Stimulated activated effector memory CD8-positive, alpha-beta T cell treated with anti-CD3 and anti-CD28 coated beads, Interleukin-12 subunit alpha, Interleukin-12 subunit beta, amount 100 ng/mL, for 72 hours (primary cell): Measurements from ENCODE around the gene EIF1AD.
A peak's percentile ranks its signal among the peaks of the same experiment; 100 is the strongest.

Source experiments
- ATAC-seq: fragments of 150-1000 bp; cut with Tn5 transposase; 2 replicates; pipeline ENCODE4 v1.10.0; 2021
- DNase-seq, 2 donors: peaks; one replicate each; pipeline ENCODE4 v3.0.0; 2021 to 2022; ENCODE audit warnings: low spot score in 2 of 2
- H3K27ac Mint-ChIP-seq: one replicate; pipeline ENCODE4 v1.8.0; 2022; ENCODE audit warnings: mild to moderate bottlenecking, mixed read lengths
- H3K36me3 Mint-ChIP-seq: one replicate; pipeline ENCODE4 v1.8.0; 2022; ENCODE audit warnings: mild to moderate bottlenecking, mixed read lengths
- H3K4me1 Mint-ChIP-seq: one replicate; pipeline ENCODE4 v1.8.0; 2022; ENCODE audit warnings: mixed read lengths
- H3K4me3 Mint-ChIP-seq: one replicate; pipeline ENCODE4 v1.8.0; 2022; ENCODE audit warnings: mild to moderate bottlenecking, mixed read lengths
- H3K9me3 Mint-ChIP-seq: one replicate; pipeline ENCODE4 v1.8.0; 2022; ENCODE audit warnings: mixed read lengths

EIF1AD gene

DNA sequence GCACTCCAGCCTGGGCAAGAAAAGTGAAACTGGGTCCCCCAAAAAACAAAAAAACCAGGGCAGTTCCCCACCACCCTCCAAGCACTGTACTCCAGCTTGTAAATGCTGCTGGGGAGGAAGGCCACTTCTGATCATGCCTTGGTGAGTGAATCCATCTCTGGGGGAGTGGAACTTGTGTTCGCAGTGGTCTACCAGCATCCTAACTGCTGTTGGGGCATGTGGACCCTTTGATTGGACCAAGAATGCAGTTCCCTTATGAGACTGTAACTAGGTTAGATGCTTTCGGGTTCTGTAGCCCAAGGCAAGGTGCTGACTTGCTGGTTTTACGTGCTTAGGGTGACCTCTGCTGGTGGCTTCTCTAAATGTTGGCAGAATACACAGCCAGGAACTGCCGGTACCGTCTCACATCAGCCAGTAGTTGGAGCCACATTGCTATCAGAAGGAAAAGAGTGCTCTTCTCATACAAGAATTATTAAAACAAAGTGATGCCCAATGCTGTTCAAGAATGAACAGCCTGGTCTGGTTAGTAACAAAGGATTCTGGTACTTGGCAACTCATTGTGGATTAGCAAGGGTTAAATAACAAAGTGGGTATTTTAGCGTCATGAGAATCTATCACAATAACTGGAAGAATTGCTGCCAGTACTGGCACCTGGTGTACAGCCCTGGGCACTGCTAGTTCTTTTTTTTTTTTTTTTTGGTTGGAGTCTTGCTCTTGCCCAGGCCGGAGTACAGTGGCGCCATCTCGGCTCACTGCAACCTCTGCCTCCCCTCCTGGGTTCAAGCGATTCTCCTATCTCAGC is 13.0 kb downstream of the EIF1AD start:
- Mint-ChIP-seq H3K4me3 (no peak overlapping the region), H3K27ac (no peak overlapping the region), H3K36me3 (peaks cover 10% of the 10 kb centered on the region), H3K9me3 (no peaks in the 10 kb centered on the region), H3K4me1 (peaks cover 6% of the 10 kb centered on the region)
- ATAC-seq, result peak; percentile 99
- peak; percentile 85 to 94 for DNase-seq

GRCh38 chr11:65987336-65987735 is 14.6 kb downstream of the EIF1AD start:
- Mint-ChIP-seq H3K27ac (no peak overlapping the region), H3K4me1 (peaks cover 6% of the 10 kb centered on the region), H3K9me3 (no peaks in the 10 kb centered on the region), H3K4me3 (no peak overlapping the region), H3K36me3 (peaks cover 10% of the 10 kb centered on the region)
- DNase-seq (no peak), ATAC-seq (no peak)

DNA sequence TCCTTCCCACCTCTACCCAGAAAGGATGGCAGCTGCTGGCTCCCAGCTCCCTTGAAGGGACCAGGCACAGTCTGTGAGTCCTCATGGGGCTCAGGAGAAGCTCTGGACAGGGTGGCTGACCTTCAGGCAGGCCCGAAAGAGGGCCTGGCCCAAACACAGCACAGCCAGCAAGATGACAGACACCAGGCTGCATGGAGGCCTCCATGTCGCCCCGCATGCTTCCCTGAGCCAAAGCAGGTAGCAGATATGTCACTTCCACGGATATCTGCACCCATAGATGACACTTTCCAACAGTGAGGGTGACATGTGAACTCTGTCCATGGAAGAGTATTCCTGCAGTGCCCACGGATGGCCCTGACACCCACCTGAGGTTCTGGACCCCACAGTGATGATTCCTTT is 18.4 kb downstream of the EIF1AD start:
- Mint-ChIP-seq H3K27ac (no peak overlapping the region), H3K36me3 (peaks cover 20% of the 10 kb centered on the region), H3K4me1 (no peaks in the 10 kb centered on the region), H3K9me3 (no peaks in the 10 kb centered on the region), H3K4me3 (no peak overlapping the region)
- ATAC-seq (no peak), DNase-seq (no peak)

- Mint-ChIP-seq H3K9me3 (no peaks in the 10 kb centered on the region), H3K27ac (no peak overlapping the region), H3K4me3 (no peak overlapping the region), H3K36me3 (peaks cover 25% of the 10 kb centered on the region), H3K4me1 (no peaks in the 10 kb centered on the region)
- DNase-seq (no peak), ATAC-seq (no peak)
Observed at GRCh38 chr11:65982824-65983588, 19.0 kb downstream of the EIF1AD start.

DNA sequence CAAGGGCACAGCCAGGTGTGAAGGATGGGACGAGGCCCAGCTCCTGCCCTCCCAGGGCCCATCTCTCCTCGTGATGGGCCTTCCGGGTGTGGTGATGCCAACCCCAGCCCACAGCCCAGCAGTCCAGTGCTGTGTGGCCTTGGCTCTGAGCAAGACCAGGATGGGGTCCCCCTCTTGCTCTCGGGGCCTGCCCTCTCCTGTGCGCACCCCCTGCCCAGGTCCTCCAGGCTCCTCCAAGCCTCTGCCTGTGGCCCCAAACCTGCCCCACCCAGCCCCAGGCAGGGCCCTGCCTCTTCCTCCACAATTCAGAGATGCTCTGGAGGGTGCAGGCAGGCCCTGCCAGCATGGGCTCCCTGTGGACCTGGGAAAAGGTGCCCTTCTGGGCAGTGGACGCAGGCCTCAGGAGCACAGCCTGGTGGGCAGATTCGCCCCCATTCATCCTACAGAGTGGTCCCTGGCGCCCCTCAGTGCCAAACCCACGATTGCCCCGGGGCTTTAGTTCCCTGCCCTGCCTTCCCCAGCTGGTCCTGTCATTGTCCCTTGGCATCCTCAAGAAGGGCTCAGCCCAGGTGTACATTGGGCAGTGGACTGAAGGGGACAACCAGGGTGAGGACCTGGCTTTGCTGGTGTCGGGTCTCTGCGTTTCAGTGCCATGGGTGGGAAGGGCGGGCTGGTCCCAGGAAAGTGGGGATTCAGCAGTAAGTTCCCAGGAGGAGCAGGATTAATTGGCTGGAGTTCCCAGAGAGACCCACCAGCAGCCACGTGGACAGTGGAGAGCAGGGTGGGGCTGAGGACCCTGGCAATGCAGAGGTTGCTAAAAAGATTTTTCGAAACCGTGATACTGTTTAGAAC is 19.8 kb downstream of the EIF1AD start:
- no peaks in the 10 kb centered on the region for H3K9me3 Mint-ChIP-seq
- no peaks in the 10 kb centered on the region for H3K4me1 Mint-ChIP-seq
- peak; percentile 20 for ATAC-seq
- H3K4me3 Mint-ChIP-seq, result no peak overlapping the region
- peaks cover 27% of the 10 kb centered on the region for H3K36me3 Mint-ChIP-seq
- DNase-seq, result no peak
- no peak overlapping the region for H3K27ac Mint-ChIP-seq

DNA sequence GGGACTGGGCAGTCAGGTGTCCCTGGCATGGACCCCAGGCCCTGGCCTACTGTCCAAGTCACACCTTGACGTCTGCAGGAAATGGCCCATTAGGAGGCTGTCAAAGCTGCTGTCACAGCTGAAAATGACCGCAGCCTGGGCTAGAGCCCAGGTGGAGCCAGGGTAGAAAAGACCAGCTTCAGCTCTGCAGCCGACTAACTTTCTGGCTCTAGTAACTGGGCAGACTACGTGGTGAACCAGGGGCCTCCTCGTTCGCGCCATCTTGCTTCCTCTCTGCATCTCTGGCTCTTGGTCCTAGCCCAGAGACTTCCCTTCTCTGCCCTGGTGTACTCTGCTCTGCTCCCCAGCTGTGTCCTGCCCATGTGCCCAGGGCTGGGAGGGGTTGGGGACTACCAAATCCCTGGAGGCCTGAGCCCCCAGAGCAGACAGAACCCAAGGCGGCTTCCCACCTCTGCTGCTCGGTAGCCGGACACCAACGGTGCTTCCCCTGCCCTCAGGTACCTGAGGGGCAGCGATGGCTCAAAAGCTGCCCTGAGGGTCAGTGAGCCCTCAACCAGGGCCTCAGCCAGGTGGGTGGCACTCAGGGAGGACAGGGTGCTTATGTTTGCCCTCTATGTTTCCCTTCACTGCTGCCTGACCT is 20.7 kb downstream of the EIF1AD start:
- Mint-ChIP-seq H3K36me3 (peaks cover 37% of the 10 kb centered on the region), H3K9me3 (no peaks in the 10 kb centered on the region), H3K4me1 (peaks cover 3% of the 10 kb centered on the region), H3K4me3 (no peak overlapping the region), H3K27ac (peak overlapping the region; percentile 37)
- ATAC-seq, result no peak
- DNase-seq, result no peak

- Mint-ChIP-seq H3K4me3 (no peak overlapping the region), H3K27ac (no peak overlapping the region), H3K9me3 (no peaks in the 10 kb centered on the region), H3K4me1 (peaks cover 13% of the 10 kb centered on the region), H3K36me3 (peaks cover 56% of the 10 kb centered on the region)
- no peak for ATAC-seq
- DNase-seq, result no peak
Observed at GRCh38 chr11:65979261-65979759, 22.6 kb downstream of the EIF1AD start.

- Mint-ChIP-seq H3K4me1 (peaks cover 13% of the 10 kb centered on the region), H3K9me3 (no peaks in the 10 kb centered on the region), H3K4me3 (no peak overlapping the region), H3K27ac (no peak overlapping the region), H3K36me3 (peaks cover 63% of the 10 kb centered on the region)
- ATAC-seq (no peak), DNase-seq (no peak)
Observed at GRCh38 chr11:65978391-65979238, 23.3 kb downstream of the EIF1AD start.

DNA sequence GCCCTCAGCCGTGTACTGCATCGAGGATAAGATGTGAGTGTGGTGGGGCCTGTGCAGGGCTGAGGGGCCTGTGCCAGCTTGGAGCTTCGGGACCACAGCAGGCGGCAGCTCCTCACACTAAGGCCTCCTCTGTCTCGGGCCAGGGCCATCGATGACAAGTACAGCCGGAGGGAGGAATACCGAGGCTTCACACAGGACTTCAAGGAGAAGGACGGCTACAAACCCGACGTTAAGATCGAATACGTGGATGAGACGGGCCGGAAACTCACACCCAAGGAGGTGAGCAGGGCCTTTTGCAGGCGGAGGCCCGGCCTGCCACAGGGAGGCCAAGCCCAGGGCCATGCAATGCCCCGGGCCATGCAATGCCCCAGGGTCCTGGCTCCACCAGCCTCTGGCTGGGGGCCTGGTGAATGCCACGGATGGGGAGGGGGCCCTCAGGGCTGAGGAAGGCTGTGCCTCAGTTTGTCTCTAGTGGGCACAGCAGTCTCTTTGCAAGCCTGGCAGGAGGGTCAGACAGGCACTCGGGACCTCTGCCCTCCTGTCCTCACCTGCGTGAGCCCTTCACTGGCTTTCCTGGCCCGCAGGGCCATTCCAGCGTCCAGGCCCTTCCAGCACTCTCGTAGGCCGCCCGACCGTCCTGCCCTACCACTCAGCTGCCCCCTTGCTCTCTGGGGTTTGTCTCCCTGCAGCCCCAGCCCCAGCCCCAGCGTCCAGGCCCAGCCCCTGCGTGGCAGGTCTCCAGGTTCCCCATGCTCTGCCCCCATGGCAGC is 24.2 kb downstream of the EIF1AD start:
- H3K9me3 Mint-ChIP-seq, result no peaks in the 10 kb centered on the region
- DNase-seq (no peak), ATAC-seq (no peak)
- peaks cover 13% of the 10 kb centered on the region for H3K4me1 Mint-ChIP-seq
- H3K36me3 Mint-ChIP-seq, result peaks cover 71% of the 10 kb centered on the region
- no peak overlapping the region for H3K4me3 Mint-ChIP-seq
- H3K27ac Mint-ChIP-seq, result peak overlapping the region; percentile 81

GRCh38 chr11:65976216-65977176 is 25.5 kb downstream of the EIF1AD start:
- Mint-ChIP-seq H3K9me3 (no peaks in the 10 kb centered on the region), H3K36me3 (peaks cover 82% of the 10 kb centered on the region), H3K4me1 (peaks cover 13% of the 10 kb centered on the region), H3K27ac (peak overlapping the region; percentile 81), H3K4me3 (no peak overlapping the region)
- no peak for DNase-seq
- no peak for ATAC-seq

GRCh38 chr11:65975771-65976170 is 26.2 kb downstream of the EIF1AD start:
- DNase-seq, result no peak
- Mint-ChIP-seq H3K36me3 (peaks cover 76% of the 10 kb centered on the region), H3K9me3 (no peaks in the 10 kb centered on the region), H3K27ac (peak overlapping the region; percentile 77), H3K4me3 (no peak overlapping the region), H3K4me1 (peaks cover 13% of the 10 kb centered on the region)
- ATAC-seq, result no peak

DNA sequence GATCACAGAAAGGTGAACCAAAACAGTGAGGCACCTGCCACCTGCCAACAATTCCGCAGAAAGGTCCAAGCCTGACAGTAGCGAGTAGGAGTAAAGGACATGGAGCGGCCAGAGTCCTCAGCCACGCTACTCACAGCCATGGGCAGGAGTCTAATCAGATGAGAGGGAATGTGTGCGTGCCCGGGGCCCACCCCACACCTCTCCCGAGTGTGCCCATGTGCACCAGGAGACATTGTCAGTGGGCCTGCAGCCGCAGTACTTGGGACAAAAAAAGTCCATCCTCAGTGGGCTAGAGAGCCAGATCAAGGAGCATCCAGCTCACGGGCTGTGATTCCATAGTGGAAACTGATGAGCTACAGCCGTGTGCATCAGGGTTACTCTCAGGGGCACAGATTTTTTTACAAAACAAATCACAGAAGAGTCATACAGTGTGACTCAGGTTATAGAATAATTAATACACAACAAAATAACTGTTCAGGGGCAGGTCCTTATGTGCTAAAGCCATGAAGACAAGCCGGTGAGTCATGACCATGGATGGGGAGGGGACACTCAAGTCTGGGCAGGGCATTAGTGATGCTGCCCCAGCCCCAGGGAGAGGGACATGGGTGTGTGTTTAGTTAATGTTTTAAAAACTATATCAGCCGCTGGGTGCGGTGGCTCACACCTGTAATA is 28.4 kb downstream of the EIF1AD start:
- Mint-ChIP-seq H3K27ac (no peak overlapping the region), H3K36me3 (peaks cover 84% of the 10 kb centered on the region), H3K4me3 (no peak overlapping the region), H3K9me3 (no peaks in the 10 kb centered on the region), H3K4me1 (peaks cover 24% of the 10 kb centered on the region)
- no peak for DNase-seq
- ATAC-seq, result no peak
